Measurements from ENCODE around the gene AGPAT1.
A peak's percentile ranks its signal among the peaks of the same experiment; 100 is the strongest.

DNA sequence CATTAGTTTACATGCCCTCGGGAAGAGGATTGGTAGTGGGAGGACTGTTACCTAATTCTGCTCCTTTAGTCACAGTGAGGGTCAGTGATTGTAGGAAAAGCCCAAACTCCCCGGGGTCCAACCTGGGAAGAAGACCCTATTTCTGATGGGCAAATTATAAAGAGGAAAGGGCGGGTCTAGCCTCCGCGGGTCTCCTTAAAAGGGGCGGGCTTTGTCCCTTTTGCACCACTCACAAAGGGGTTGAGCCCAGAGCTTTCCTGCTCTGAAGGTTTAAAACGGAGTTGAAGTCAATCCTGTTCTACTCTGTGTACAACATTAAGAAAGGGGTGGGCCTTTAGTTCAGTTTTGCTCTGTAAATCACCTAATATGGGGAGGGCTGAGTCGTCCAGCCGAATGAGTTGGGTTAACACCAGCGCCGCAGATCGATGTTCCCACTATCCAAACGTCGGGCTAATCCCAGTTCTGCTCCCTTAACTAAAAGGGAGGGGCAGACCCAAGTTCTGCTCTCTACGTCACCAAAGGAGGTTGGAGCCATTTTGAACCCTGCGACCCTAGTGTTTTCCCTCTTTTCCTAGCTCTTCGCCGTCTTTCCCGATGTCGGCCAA, 1.4 kb upstream of the AGPAT1 start:
- TF ChIP-seq POLR2A (IDR thresholded peaks at IDR 0.05; ENCODE audit: borderline replicate concordance, extremely low read depth, insufficient read depth, insufficient read length) (peak; percentile 32), CEBPB (IDR thresholded peaks at IDR 0.05; ENCODE audit: low read depth) (no peak), EZH2 (IDR thresholded peaks at IDR 0.05) (no peak), SIN3A (IDR thresholded peaks at IDR 0.05; ENCODE audit: low read depth) (no peak), SP1 (IDR thresholded peaks at IDR 0.05; ENCODE audit: low read depth) (no peak), ZFX (IDR thresholded peaks at IDR 0.05) (no peak), SRF (IDR thresholded peaks at IDR 0.05; ENCODE audit: low read depth) (no peak), EZH2phosphoT487 (IDR thresholded peaks at IDR 0.05; ENCODE audit: borderline replicate concordance) (no peak), POLR2AphosphoS5 (IDR thresholded peaks at IDR 0.05; ENCODE audit: low read depth, low read length) (no peak)
- TF ChIP-seq, protein P1, sequence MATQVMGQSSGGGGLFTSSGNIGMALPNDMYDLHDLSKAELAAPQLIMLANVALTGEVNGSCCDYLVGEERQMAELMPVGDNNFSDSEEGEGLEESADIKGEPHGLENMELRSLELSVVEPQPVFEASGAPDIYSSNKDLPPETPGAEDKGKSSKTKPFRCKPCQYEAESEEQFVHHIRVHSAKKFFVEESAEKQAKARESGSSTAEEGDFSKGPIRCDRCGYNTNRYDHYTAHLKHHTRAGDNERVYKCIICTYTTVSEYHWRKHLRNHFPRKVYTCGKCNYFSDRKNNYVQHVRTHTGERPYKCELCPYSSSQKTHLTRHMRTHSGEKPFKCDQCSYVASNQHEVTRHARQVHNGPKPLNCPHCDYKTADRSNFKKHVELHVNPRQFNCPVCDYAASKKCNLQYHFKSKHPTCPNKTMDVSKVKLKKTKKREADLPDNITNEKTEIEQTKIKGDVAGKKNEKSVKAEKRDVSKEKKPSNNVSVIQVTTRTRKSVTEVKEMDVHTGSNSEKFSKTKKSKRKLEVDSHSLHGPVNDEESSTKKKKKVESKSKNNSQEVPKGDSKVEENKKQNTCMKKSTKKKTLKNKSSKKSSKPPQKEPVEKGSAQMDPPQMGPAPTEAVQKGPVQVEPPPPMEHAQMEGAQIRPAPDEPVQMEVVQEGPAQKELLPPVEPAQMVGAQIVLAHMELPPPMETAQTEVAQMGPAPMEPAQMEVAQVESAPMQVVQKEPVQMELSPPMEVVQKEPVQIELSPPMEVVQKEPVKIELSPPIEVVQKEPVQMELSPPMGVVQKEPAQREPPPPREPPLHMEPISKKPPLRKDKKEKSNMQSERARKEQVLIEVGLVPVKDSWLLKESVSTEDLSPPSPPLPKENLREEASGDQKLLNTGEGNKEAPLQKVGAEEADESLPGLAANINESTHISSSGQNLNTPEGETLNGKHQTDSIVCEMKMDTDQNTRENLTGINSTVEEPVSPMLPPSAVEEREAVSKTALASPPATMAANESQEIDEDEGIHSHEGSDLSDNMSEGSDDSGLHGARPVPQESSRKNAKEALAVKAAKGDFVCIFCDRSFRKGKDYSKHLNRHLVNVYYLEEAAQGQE (IDR thresholded peaks at IDR 0.05; ENCODE audit: low read depth): no peak
- TF ChIP-seq, protein P2, sequence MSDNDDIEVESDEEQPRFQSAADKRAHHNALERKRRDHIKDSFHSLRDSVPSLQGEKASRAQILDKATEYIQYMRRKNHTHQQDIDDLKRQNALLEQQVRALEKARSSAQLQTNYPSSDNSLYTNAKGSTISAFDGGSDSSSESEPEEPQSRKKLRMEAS (IDR thresholded peaks at IDR 0.05): no peak
- TF ChIP-seq, protein P3, sequence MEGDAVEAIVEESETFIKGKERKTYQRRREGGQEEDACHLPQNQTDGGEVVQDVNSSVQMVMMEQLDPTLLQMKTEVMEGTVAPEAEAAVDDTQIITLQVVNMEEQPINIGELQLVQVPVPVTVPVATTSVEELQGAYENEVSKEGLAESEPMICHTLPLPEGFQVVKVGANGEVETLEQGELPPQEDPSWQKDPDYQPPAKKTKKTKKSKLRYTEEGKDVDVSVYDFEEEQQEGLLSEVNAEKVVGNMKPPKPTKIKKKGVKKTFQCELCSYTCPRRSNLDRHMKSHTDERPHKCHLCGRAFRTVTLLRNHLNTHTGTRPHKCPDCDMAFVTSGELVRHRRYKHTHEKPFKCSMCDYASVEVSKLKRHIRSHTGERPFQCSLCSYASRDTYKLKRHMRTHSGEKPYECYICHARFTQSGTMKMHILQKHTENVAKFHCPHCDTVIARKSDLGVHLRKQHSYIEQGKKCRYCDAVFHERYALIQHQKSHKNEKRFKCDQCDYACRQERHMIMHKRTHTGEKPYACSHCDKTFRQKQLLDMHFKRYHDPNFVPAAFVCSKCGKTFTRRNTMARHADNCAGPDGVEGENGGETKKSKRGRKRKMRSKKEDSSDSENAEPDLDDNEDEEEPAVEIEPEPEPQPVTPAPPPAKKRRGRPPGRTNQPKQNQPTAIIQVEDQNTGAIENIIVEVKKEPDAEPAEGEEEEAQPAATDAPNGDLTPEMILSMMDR (IDR thresholded peaks at IDR 0.05 in 2 of 3, conservative IDR thresholded peaks at IDR 0.05 in 1 of 3; ENCODE audit: borderline replicate concordance in 1 of 3, insufficient read depth in 1 of 3, low read depth in 2 of 3, low read length in 2 of 3): no peak

Measured in HCT116 (cell line).